ENCODE results near the gene CCDC126. TPM values are rescaled to one million over a fixed set of nuclear protein-coding genes. Genes with fewer than 3 reads are reported as not detected.

The CCDC126 gene, protein sequence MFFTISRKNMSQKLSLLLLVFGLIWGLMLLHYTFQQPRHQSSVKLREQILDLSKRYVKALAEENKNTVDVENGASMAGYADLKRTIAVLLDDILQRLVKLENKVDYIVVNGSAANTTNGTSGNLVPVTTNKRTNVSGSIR
- 12.3 and 13.8 TPM in 2 replicates for total RNA-seq

DNA sequence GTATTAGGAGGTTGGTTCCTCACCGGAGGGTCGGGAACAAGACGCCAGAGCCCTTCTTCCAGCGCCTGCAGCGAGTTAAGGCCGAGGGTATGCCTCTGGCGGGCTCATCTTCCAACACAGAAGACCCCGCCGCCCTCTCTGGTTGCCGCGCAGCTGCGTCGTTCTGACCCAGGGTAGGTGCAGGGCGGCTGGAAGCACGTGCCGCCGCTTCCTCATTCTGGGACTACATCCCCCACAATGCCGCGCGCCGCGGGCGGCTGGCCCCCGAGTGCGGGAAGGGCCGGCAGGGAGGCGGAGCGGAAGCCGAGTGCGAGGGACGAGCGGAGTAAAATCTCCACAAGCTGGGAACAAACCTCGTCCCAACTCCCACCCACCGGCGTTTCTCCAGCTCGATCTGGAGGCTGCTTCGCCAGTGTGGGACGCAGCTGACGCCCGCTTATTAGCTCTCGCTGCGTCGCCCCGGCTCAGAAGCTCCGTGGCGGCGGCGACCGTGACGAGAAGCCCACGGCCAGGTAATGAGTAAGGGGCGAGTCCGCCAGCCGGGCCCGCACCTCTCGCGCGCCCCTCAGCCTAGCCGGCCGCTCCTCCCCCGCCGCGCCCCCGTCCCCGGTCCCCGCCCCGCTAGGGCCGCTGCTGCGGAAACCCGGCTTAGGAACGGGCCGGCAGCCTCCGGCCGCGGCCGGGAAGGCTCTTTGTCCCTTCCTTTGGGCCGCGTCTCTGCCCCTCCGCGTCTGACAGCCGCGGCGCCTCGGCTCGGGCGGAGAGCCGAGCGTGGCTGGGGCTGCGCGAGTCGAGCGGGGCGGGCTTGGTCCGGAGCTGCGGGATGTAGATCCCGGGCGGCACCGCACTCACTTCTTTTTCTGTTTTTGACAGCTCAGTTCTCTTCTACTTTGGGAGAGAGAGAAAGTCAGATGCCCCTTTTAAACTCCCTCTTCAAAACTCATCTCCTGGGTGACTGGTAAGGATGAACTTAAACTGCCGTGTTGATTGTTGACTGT is at the start of gene CCDC126:
TSS of gene CCDC126 (plus strand) at position 289 of the 998 bp plus-strand sequence. CDS start 13,934 bp downstream, outside the sequence.
- H3K4me2 ChIP-seq (ENCODE audit: insufficient read depth, low read length): peak within 1 kb of the TSS; percentile 90
- peak; percentile 97 for DNase-seq (ENCODE audit: insufficient read length, low spot score, missing footprints)
- no peaks in the 10 kb centered on the region for H3K79me2 ChIP-seq (ENCODE audit: insufficient read depth, low read length)
- TF ChIP-seq, protein P1, sequence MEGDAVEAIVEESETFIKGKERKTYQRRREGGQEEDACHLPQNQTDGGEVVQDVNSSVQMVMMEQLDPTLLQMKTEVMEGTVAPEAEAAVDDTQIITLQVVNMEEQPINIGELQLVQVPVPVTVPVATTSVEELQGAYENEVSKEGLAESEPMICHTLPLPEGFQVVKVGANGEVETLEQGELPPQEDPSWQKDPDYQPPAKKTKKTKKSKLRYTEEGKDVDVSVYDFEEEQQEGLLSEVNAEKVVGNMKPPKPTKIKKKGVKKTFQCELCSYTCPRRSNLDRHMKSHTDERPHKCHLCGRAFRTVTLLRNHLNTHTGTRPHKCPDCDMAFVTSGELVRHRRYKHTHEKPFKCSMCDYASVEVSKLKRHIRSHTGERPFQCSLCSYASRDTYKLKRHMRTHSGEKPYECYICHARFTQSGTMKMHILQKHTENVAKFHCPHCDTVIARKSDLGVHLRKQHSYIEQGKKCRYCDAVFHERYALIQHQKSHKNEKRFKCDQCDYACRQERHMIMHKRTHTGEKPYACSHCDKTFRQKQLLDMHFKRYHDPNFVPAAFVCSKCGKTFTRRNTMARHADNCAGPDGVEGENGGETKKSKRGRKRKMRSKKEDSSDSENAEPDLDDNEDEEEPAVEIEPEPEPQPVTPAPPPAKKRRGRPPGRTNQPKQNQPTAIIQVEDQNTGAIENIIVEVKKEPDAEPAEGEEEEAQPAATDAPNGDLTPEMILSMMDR (IDR thresholded peaks at IDR 0.05; ENCODE audit: extremely low read depth, low read depth, low read length): no peak
- peaks cover 7% of the 10 kb centered on the region for H3K4me1 ChIP-seq (ENCODE audit: insufficient read depth, low read length)
- peak within 1 kb of the TSS; percentile 82 for H3K4me3 ChIP-seq (ENCODE audit: insufficient read depth, low read length)
- H3K9me3 ChIP-seq (ENCODE audit: low read depth, low read length): no peaks in the 10 kb centered on the region
- H3K27ac ChIP-seq (ENCODE audit: low read depth, low read length): peak within 1 kb of the TSS; percentile 58
- H2AFZ ChIP-seq (ENCODE audit: low read length): peak within 1 kb of the TSS; percentile 95
- H4K20me1 ChIP-seq (ENCODE audit: insufficient read depth, low read length): no peaks in the 10 kb centered on the region
- H3K27me3 ChIP-seq (ENCODE audit: insufficient read depth, low read length): no peaks in the 10 kb centered on the region
- no peaks in the 10 kb centered on the region for H3K36me3 ChIP-seq (ENCODE audit: insufficient read depth, low read length)

DNA sequence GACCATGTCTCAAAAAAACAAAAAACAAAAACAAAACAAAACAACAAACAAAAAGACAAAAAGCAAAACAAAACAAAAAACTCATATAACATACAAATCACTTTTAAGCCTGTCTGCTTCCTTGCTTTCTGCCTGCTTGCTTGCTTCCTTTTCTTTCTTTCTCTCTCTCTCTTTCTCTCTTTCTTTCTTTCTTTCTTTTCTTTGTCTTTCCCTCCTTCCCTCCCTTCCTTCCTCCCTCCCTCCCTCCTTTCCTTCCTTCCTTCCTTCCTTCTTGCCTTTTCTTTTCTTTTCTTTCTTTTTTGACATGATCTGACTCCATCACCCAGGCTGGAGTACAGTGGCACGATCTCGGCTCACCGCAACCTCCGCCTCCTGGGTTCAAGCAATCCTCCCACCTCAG is 49.5 kb upstream of the CCDC126 start:
- Histone ChIP-seq H3K36me3 (ENCODE audit: insufficient read depth, low read length) (no peaks in the 10 kb centered on the region), H3K4me1 (ENCODE audit: insufficient read depth, low read length) (no peaks in the 10 kb centered on the region), H2AFZ (ENCODE audit: low read length) (no peak overlapping the region), H3K79me2 (ENCODE audit: insufficient read depth, low read length) (no peaks in the 10 kb centered on the region), H3K9me3 (ENCODE audit: low read depth, low read length) (no peaks in the 10 kb centered on the region), H3K4me3 (ENCODE audit: insufficient read depth, low read length) (no peak overlapping the region), H4K20me1 (ENCODE audit: insufficient read depth, low read length) (no peaks in the 10 kb centered on the region), H3K27me3 (ENCODE audit: insufficient read depth, low read length) (peaks cover 2% of the 10 kb centered on the region), H3K4me2 (ENCODE audit: insufficient read depth, low read length) (no peak overlapping the region), H3K27ac (ENCODE audit: low read depth, low read length) (no peak overlapping the region)
- no peak for DNase-seq (ENCODE audit: insufficient read length, low spot score, missing footprints)
- TF ChIP-seq, protein P1 (IDR thresholded peaks at IDR 0.05; ENCODE audit: extremely low read depth, low read depth, low read length): no peak

DNA sequence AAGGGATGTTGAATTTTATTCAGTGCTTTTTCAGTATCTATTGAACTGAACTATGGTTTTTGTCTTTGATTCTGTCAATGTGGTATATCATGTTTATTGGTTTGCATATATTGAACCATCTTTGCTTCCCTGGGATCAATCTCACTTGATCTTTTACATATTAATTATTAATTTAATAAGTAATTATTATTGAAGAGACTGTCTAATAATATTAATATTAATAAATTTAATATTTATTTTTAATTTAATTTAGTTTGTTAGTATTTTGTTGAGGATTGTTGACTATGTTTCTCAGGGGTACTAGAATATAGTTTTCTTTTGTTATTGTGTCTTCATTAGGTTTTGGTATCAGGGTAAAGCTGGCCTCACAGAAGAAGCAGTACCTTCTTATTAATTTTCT is 38.9 kb upstream of the CCDC126 start:
- Histone ChIP-seq H3K27ac (ENCODE audit: low read depth, low read length) (no peak overlapping the region), H3K4me1 (ENCODE audit: insufficient read depth, low read length) (no peaks in the 10 kb centered on the region), H3K9me3 (ENCODE audit: low read depth, low read length) (no peaks in the 10 kb centered on the region), H3K4me3 (ENCODE audit: insufficient read depth, low read length) (no peak overlapping the region), H3K27me3 (ENCODE audit: insufficient read depth, low read length) (peaks cover 11% of the 10 kb centered on the region), H3K36me3 (ENCODE audit: insufficient read depth, low read length) (no peaks in the 10 kb centered on the region), H3K79me2 (ENCODE audit: insufficient read depth, low read length) (no peaks in the 10 kb centered on the region), H4K20me1 (ENCODE audit: insufficient read depth, low read length) (no peaks in the 10 kb centered on the region), H3K4me2 (ENCODE audit: insufficient read depth, low read length) (no peak overlapping the region), H2AFZ (ENCODE audit: low read length) (no peak overlapping the region)
- no peak for DNase-seq (ENCODE audit: insufficient read length, low spot score, missing footprints)
- TF ChIP-seq, protein P1 (IDR thresholded peaks at IDR 0.05; ENCODE audit: extremely low read depth, low read depth, low read length): no peak
